Activated T-cell treated with anti-CD3 and anti-CD28 coated beads, Interleukin-2, amount 50 U/mL, for 1 hour (primary cell): ENCODE data around the gene LEMD3.
"Not testable (repeated sequence)": the region's sequence is repeated elsewhere in the genome, so short reads cannot be mapped to it uniquely, and the experiment has no call there.

Experiments used
- DNase-seq: peaks from one replicate; pipeline ENCODE4 v3.0.0-alpha.2; 2020

LEMD3 gene

DNA sequence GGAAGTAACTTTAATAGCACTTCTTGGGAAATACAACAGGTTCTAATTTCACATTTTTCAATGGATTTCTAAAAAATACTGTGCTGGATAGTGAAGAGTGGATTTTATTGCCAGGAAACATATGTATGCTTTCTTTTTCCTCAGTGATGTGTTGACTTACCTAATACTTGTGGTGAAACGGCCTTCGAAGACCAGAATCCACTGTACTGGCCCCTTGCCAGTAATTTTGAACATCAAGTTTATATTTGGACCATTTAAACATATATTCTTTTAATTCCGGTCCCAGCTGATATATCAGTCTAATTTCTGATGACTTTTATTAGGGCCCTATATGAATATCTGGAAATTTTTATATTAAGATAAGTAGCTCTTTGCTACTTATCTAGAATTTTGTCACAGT, 110.9 kb downstream of the LEMD3 start:
- DNase-seq: no peak

DNA sequence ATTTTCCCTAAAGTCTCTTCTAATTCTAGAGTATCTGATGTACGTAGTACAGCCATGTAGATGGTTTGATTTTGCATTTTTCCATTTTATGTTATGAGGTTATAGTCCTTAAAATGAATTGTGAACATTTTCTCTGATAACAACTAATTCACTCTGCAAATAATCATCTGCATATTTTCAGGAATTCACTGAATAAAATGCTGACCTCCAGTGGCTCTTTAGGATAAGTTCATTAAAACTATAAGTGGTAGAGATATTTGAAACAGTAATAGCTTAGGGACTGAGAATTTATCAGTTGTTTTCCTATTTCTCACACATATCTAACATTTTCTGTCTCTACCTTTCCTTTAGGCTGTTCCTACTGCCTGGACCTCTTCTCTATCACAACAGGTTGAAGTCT, 113.5 kb downstream of the LEMD3 start:
- DNase-seq: no peak

DNA sequence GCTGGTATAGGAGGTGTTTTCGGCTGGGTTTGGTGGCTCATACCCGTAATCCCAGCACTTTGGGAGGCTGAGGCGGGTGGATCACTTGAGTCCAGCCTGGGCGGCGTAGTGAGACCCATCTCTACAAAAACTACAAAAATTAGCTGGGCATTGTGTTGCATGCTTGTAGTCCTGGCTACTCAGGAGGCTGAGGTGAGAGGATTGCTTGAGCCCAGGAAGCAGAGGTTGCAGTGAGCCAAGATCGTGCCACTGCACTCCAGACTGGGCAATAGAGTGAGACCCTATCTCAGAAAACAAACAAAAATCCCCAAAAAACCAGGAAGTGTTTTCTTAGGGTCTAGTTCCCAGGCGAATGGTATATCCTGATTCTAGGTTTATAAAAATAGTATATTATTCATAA, 116.1 kb downstream of the LEMD3 start:
- not testable (repeated sequence) for DNase-seq

DNA sequence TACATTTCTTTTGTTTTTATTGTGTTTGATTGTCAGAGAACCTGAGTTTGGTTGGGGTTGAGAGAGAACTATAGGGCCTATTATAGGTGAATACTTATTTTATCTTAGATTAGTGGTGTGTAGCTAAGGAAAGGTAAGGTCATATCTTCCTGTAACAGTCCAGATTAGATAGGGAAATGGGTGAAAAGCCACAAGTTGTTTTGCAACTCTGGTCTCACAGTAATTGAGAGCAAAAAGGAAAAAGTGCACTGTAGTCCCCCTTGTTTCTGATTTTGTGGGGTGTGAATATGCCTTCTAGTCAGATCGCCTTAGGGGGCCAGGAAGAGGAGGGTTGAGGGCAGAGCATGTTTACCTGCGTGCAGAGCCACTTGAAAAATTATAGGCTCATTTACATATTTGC, 118.0 kb downstream of the LEMD3 start:
- no peak for DNase-seq

DNA sequence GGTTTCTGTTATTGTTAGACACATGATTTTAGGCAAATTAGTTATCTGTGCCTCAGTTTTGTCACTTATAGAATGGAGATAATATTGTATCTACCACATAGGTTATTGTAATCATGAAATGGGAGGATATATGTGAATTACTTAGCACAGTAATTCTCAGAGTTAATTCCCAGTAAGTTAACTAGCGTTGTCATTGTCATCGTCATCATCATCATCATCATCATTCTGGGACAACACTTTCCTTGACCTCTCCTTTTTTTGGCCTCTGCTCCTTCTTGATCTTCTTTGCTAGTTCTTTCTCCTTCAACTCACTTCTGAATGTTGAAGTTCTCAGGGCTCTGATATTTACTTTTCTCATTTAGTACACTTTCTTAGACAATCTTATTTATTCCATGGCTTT, 122.9 kb downstream of the LEMD3 start:
- no peak for DNase-seq

DNA sequence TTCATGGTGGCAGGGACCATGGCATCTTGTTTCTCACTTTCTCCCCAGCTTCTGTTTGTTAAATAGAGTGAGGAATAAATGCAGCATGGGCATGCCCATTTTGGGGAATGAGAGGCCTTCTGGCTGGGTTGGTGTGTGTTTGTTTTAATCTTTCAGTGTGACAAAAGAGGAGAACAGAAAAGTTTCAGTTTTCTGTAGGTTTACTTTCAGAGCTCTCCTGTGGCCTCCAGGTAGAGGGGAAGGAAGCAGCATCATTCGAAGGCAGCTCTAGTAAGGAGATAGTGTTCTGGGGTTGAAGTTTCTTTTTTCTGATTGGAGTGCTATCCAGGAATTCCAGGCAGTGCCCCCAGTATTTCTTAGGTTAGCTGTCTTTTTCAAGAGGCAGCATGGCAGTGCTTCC, 124.4 kb downstream of the LEMD3 start:
- DNase-seq: no peak

DNA sequence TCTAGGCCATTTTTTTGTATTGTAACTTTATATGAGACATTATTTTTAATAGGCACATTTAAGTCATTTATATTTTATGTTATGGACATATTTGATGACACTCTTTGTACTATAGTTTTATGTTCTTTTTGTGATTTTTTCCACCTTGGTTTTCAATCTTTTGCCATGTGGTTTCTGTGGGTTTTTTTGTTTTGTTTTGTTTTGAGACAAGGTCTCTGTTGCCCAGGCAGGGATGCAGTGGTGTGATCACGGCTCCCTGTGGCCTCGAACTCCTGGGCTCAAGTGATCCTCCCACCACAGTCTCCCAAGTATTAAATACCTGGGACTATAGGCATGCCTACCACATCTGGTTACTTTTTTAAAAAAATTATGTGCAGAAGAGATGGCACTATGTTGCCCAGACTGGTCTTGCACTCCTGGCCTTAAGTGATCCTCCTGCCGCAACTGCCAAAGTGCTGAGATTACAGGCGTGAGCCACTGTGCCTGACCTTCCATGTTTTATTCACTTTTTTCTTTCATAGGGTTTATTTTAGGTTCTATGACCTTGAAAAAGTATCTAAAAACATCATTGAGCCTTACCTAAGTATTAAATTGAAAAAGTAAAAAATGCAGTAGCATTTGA, 125.4 kb downstream of the LEMD3 start:
- no peak for DNase-seq

DNA sequence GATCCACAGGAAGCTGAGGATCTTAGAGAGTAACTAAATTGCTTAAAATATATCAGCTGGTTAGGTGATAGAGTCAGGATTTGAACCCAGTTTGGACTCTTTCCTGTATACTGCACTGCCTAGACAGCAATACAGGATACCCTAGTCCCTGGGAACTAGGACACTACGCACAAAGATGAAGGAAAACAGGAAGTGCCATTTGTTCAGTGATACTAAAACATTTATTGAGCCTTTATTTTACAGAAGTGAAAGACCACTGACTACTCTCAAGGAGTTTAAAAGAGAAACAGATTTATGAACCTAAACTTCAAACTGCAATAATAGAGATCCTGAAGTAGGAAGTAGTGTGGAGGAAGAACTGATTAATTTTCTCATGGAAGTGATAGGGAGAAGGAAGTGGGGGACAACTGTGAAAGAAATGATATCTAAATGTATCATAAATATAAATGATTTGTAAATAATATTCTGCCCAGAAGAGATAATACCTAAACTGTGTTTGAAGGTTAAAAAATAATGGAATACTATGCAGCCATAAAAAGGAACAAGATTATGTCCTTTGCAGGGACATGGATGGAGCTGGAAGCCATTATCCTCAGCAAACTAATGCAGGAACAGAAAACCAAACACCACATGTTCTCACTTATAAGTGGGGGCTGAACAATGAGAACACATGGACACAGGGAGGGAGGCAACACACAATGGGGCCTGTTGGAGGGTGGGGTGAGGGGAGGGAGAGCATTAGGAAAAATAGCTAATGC, 127.3 kb downstream of the LEMD3 start:
- DNase-seq: no peak
